ENCODE measurements around the gene COL16A1. TPM values are rescaled to one million over a fixed set of nuclear protein-coding genes. Genes with fewer than 3 reads are reported as not detected.
A peak's percentile ranks its signal among the peaks of the same experiment; 100 is the strongest.

The COL16A1 gene
- total RNA-seq, 6 experiments from 2014 or later, result 74.1 to 100 (median 87.6) TPM

DNA sequence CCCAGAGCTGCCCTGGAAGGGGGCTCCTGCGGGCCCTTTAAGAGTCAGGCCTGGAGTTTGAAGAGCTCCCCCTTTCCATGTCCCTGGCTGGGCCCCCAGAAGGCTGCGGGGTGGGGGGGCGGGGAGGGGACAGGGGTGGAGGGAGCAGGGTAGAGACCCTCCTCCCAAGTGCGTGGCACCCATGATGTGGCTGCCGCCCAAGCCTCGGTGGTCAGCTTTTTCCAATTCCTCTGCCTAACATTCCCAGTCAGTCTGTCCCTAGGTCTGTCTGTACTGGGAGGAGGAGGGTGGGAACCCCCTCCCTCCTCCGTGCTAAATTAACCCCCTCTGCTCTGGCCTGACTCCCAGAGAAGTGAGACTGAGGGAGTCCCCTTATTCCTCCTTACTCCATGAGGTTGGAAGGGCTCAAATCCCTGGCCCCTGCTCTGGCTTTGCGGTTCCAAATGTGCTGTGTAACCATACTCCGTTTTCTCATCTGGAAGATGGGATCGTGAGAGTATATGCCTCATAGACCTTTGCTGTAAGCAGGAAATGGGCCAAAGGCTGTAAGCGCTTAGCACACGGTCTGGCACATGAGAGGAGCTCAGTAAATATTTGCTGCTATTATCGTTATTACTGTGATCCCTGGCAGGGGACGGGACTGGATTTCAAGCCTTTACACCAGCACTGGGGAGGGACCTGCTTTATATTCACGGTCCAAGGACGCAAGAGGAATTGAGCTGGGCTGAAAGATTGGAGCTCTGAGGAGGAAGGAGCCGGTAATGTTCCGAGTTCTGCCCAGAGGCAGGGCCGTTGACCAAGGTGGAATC lies 658 bp upstream of the COL16A1 start:
- H3K27ac Mint-ChIP-seq, result peak overlapping the region; percentile 90
- H3K9me3 Mint-ChIP-seq, result no peaks in the 10 kb centered on the region
- H3K27me3 Mint-ChIP-seq (ENCODE audit: insufficient read depth), result peaks cover 2% of the 10 kb centered on the region
- peaks cover 9% of the 10 kb centered on the region; the same call in 1 of the 2 replicates for H3K36me3 Mint-ChIP-seq (ENCODE audit: low read depth)
- H3K4me1 Mint-ChIP-seq (ENCODE audit: low read depth), result peaks cover 88% of the 10 kb centered on the region
- H3K4me3 Mint-ChIP-seq, result peak overlapping the region; percentile 84
- TF ChIP-seq, protein P1, sequence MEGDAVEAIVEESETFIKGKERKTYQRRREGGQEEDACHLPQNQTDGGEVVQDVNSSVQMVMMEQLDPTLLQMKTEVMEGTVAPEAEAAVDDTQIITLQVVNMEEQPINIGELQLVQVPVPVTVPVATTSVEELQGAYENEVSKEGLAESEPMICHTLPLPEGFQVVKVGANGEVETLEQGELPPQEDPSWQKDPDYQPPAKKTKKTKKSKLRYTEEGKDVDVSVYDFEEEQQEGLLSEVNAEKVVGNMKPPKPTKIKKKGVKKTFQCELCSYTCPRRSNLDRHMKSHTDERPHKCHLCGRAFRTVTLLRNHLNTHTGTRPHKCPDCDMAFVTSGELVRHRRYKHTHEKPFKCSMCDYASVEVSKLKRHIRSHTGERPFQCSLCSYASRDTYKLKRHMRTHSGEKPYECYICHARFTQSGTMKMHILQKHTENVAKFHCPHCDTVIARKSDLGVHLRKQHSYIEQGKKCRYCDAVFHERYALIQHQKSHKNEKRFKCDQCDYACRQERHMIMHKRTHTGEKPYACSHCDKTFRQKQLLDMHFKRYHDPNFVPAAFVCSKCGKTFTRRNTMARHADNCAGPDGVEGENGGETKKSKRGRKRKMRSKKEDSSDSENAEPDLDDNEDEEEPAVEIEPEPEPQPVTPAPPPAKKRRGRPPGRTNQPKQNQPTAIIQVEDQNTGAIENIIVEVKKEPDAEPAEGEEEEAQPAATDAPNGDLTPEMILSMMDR (IDR thresholded peaks at IDR 0.05), result no peak; the same call in 1 of the 2 replicates
- DNase-seq, result peak; percentile 43

DNA sequence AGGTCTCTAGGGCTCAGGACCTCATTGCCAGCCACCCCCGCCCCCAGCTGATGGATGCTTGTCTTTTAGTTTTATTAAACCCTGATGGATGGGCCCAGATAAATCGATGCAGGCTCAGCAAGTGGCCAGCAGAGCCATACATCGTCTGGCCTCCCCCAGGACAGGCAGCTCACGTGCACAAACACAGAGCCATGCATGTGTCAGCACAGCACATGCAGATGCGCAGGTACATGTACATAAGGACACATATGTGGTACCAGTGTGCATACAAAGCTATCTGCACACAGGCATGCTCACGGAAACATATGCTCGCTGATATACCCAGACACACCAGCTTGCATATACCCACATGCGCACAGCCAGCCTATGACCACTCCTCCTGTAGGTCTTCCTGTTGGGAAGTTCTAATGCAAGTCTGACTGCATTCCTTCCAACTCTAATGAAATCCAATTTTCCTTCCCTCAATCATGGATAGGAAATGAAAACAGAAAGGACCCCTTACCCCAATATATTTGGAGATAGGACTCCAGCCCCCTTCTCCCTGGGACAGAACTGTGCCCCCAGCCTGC lies 897 bp downstream of the COL16A1 start:
- Mint-ChIP-seq H3K27me3 (ENCODE audit: insufficient read depth) (peaks cover 2% of the 10 kb centered on the region), H3K9me3 (no peaks in the 10 kb centered on the region), H3K36me3 (ENCODE audit: low read depth) (peaks cover 18% of the 10 kb centered on the region), H3K27ac (peak overlapping the region; percentile 92), H3K4me1 (ENCODE audit: low read depth) (peaks cover 82% of the 10 kb centered on the region), H3K4me3 (peak overlapping the region; percentile 95)
- DNase-seq, result peak; percentile 35
- TF ChIP-seq, protein P1 (IDR thresholded peaks at IDR 0.05), result no peak

DNA sequence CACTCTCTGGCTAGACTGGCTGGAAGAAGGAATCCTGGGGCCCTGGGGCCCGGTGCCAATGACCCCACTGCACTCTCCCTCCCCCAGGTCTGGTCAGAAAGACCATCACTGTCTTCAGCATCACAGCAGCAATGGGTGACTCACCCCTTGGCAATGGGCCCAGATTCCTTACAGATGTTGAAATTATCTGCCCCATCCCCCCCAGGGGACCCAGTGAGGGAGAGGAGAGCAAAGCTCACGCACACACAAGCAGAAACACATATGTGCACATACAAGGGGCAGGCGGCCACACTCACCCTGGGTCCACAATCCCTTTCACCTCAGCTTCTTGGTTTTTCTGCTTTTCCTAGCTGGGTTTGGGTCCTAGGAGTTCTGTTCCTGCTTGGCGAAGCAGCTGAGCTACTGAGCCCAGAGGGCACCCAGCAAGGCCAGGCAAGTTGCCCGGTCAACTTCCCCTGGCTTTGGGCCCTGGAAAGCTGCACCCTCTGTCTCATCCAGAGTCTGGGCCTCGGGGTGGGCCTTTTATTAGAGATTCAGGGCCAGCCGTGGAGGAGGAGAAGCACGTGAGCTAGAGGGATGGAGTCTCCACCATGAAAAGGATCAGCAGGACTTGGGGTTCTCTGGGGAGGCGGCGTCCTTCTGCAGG lies 2.6 kb downstream of the COL16A1 start:
- peaks cover 68% of the 10 kb centered on the region for H3K4me1 Mint-ChIP-seq (ENCODE audit: low read depth)
- DNase-seq, result peak; percentile 93
- H3K9me3 Mint-ChIP-seq, result no peaks in the 10 kb centered on the region
- peak overlapping the region; percentile 95 for H3K4me3 Mint-ChIP-seq
- H3K36me3 Mint-ChIP-seq (ENCODE audit: low read depth), result peaks cover 27% of the 10 kb centered on the region
- peaks cover 2% of the 10 kb centered on the region for H3K27me3 Mint-ChIP-seq (ENCODE audit: insufficient read depth)
- TF ChIP-seq, protein P1 (IDR thresholded peaks at IDR 0.05), result no peak
- H3K27ac Mint-ChIP-seq, result peak overlapping the region; percentile 92

DNA sequence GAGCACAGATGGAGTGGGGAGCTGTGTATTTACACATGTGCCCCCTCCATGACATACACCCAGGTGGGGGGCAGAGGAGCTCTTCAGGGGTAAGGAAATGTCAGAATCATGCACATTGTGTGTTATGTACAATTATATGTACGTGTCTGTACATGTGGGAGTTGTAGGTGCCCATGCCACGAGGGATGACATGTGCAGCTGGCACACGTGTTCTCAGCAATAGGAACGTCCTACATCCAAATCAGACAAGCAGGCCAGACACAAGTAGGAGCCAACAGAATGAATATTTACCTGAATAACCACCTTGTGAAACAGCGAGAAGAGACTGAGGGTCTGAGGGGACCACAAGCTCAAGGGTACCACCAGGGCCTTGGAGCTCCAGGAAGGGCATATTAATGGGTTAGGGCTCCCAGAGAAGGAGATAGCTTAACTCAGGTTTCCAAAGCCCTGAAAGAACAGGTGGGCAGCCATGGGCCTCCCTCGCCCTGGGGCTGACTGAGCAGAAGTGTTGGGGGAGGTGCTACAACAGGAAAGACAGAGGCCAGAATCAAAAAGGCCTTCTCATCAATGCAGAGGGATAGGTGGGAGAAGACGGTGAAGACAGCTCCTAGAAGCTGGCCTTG lies 3.2 kb downstream of the COL16A1 start:
- H3K9me3 Mint-ChIP-seq, result no peaks in the 10 kb centered on the region
- peak overlapping the region; percentile 92 for H3K27ac Mint-ChIP-seq
- H3K36me3 Mint-ChIP-seq (ENCODE audit: low read depth), result peaks cover 27% of the 10 kb centered on the region
- peak overlapping the region; percentile 95 for H3K4me3 Mint-ChIP-seq
- peaks cover 62% of the 10 kb centered on the region for H3K4me1 Mint-ChIP-seq (ENCODE audit: low read depth)
- H3K27me3 Mint-ChIP-seq (ENCODE audit: insufficient read depth), result peaks cover 2% of the 10 kb centered on the region
- TF ChIP-seq, protein P1 (IDR thresholded peaks at IDR 0.05), result no peak
- no peak for DNase-seq

DNA sequence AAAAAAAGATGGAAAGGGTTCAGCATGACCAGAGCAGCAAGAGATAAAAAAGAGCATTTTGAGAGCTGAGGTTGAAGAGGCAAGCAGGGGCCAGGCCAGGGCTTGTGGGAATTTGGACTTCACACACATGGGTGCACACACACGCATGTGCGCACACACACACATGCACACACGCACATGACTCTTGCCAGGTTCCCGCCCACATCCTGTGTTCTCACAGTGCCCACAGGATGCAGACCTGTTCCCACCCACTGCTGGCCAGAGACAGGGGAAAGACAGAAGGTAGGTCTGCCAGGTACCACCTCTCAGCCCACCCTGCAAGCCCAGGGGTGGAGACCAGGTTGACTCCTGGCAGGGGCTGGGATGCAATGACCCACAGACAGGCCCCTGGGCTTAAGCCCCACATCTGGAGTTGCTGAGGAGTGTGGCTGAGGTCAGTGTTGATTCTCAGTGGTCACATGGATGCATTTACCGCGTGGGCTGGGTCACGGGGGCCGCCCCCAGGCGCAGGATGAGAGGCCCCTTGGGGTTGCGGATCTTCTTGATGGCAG lies 4.4 kb downstream of the COL16A1 start:
- Mint-ChIP-seq H3K27ac (peak overlapping the region; percentile 92; the same call in 1 of the 2 replicates), H3K9me3 (no peaks in the 10 kb centered on the region), H3K4me3 (peak overlapping the region; percentile 95), H3K27me3 (ENCODE audit: insufficient read depth) (peaks cover 2% of the 10 kb centered on the region), H3K36me3 (ENCODE audit: low read depth) (peaks cover 27% of the 10 kb centered on the region), H3K4me1 (ENCODE audit: low read depth) (peaks cover 56% of the 10 kb centered on the region)
- TF ChIP-seq, protein P1 (IDR thresholded peaks at IDR 0.05), result no peak
- DNase-seq, result no peak
